Tibial artery (tissue), 4 donors: ENCODE results near the gene AKIP1.
"Not testable (repeated sequence)": the region's sequence is repeated elsewhere in the genome, so short reads cannot be mapped to it uniquely, and the experiment has no call there.

Experiments used
- DNase-seq, 2 donors: peaks; one replicate each; pipeline ENCODE4 v3.0.0-alpha.2; 2019
- H3K27ac ChIP-seq, 2 donors: fragments of 200-600 bp; sonication (generic) in 1 of 2; 1 replicate in 1 of 2; 2 replicates in 1 of 2; pipeline ENCODE4 v1.5.1; 2018 to 2019; ENCODE audit warnings: mild to moderate bottlenecking in 1 of 2
- H3K27me3 ChIP-seq, 2 donors: fragments of 200-600 bp; sonication (generic) in 1 of 2; one replicate each; pipeline versions ENCODE4 v1.5.1 to v1.6.0; 2016 to 2019
- H3K36me3 ChIP-seq, 3 donors: fragments of 200-600 bp; sonication (generic) in 2 of 3; one replicate each; pipeline ENCODE4 v1.5.1; 2016 to 2019; ENCODE audit warnings: mild to moderate bottlenecking in 2 of 3
- H3K4me1 ChIP-seq, 4 donors: fragments of 200-600 bp; sonication (generic) in 2 of 4; 1 replicate in 3 of 4; 2 replicates in 1 of 4; pipeline ENCODE4 v1.5.1; 2016 to 2019
- H3K4me3 ChIP-seq, 2 donors: fragments of 200-600 bp; sonication (generic) in 1 of 2; 1 replicate in 1 of 2; 2 replicates in 1 of 2; pipeline ENCODE4 v1.5.1; 2018 to 2019; ENCODE audit warnings: mild to moderate bottlenecking in 2 of 2
- H3K9me3 ChIP-seq, 3 donors: fragments of 200-600 bp; sonication (generic) in 1 of 3; one replicate each; pipeline ENCODE4 v1.5.1; 2016 to 2019
- CTCF ChIP-seq, 2 experiments: fragments of 200-600 bp in 1 of 2; fragments of 450-650 bp in 1 of 2; IDR thresholded peaks; one replicate each; pipeline ENCODE4 v1.5.1; 2017 to 2019; ENCODE audit warnings: antibody characterized with exemption in 2 of 2, mild to moderate bottlenecking in 1 of 2, moderate library complexity in 1 of 2
- intact Hi-C: fragments of 100-400 bp; cut with DNase I; formaldehyde crosslinking; loops from one replicate; pipeline ENCODE4 v1.15.0; 2023; ENCODE audit warnings: low total_unique reads

The AKIP1 gene

GRCh38 chr11:8886322-8886721 is 24.7 kb upstream of the AKIP1 start:
- no peak for DNase-seq
- Histone ChIP-seq H3K27ac (no peak overlapping the region), H3K4me1 (no peaks in the 10 kb centered on the region), H3K27me3 (no peaks in the 10 kb centered on the region), H3K9me3 (no peaks in the 10 kb centered on the region), H3K36me3 (no peaks in the 10 kb centered on the region), H3K4me3 (no peak overlapping the region)
- TF ChIP-seq CTCF (IDR thresholded peaks at IDR 0.05): no peak
- intact Hi-C loops: no loop called here

- H3K27ac ChIP-seq, H3K36me3 ChIP-seq, H3K4me1 ChIP-seq, intact Hi-C loops, H3K9me3 ChIP-seq, H3K27me3 ChIP-seq, H3K4me3 ChIP-seq, DNase-seq: not testable (repeated sequence)
Measured at GRCh38 chr11:8891185-8891584, 19.8 kb upstream of the AKIP1 start.

- Histone ChIP-seq H3K36me3 (no peaks in the 10 kb centered on the region), H3K27ac (no peak overlapping the region), H3K9me3 (peaks cover 0 to 10% (median 5%) of the 10 kb centered on the region in 3 donors), H3K27me3 (no peaks in the 10 kb centered on the region), H3K4me1 (no peaks in the 10 kb centered on the region), H3K4me3 (no peak overlapping the region)
- no peak for TF ChIP-seq CTCF (IDR thresholded peaks at IDR 0.05)
- DNase-seq: no peak
- intact Hi-C loops: no loop called here
Measured at GRCh38 chr11:8899119-8899753, 11.8 kb upstream of the AKIP1 start.

GRCh38 chr11:8905528-8906165 is 5.3 kb upstream of the AKIP1 start:
- no peak for TF ChIP-seq CTCF (IDR thresholded peaks at IDR 0.05)
- H3K27me3 ChIP-seq: no peaks in the 10 kb centered on the region
- DNase-seq: no peak
- H3K36me3 ChIP-seq: no peaks in the 10 kb centered on the region
- intact Hi-C loops: no loop called here
- peaks cover 0 to 10% (median 4%) of the 10 kb centered on the region in 4 donors for H3K4me1 ChIP-seq
- no peak overlapping the region for H3K4me3 ChIP-seq
- no peaks in the 10 kb centered on the region for H3K9me3 ChIP-seq
- no peak overlapping the region for H3K27ac ChIP-seq

- H3K4me1 ChIP-seq: peaks cover 0 to 12% (median 6%) of the 10 kb centered on the region in 4 donors
- no peak for TF ChIP-seq CTCF (IDR thresholded peaks at IDR 0.05)
- no peaks in the 10 kb centered on the region for H3K27me3 ChIP-seq
- intact Hi-C loops: no loop called here
- H3K27ac ChIP-seq: no peak overlapping the region
- H3K9me3 ChIP-seq: no peaks in the 10 kb centered on the region
- DNase-seq: no peak
- H3K4me3 ChIP-seq: no peak overlapping the region
- no peaks in the 10 kb centered on the region for H3K36me3 ChIP-seq
Measured at GRCh38 chr11:8907116-8907515, 3.9 kb upstream of the AKIP1 start.

- no peaks in the 10 kb centered on the region for H3K9me3 ChIP-seq
- intact Hi-C loops: no loop called here
- DNase-seq: no peak
- no peak overlapping the region for H3K4me3 ChIP-seq
- H3K4me1 ChIP-seq: peaks cover 0 to 19% (median 12%) of the 10 kb centered on the region in 4 donors
- H3K27me3 ChIP-seq: no peaks in the 10 kb centered on the region
- no peak overlapping the region for H3K27ac ChIP-seq
- H3K36me3 ChIP-seq: no peaks in the 10 kb centered on the region
- no peak for TF ChIP-seq CTCF (IDR thresholded peaks at IDR 0.05)
Measured at GRCh38 chr11:8908099-8908498, 2.9 kb upstream of the AKIP1 start.
